Osteoblast (primary cell): Measurements from ENCODE around the gene SPX. TPM values are rescaled to one million over a fixed set of nuclear protein-coding genes. Genes with fewer than 3 reads are reported as not detected.

ENCODE experiments used
- DNase-seq: peaks from one replicate; pipeline ENCODE4 v3.0.0; 2011; ENCODE audit warnings: low spot score, mixed read lengths; ENCODE audit not compliant: insufficient read length; ENCODE audit errors: missing footprints
- H2AFZ ChIP-seq: 2 replicates; pipeline ENCODE4 v1.6.0; 2011; ENCODE audit warnings: mild to moderate bottlenecking, low read length
- H3K27ac ChIP-seq: 2 replicates; pipeline ENCODE4 v1.5.1; 2011; ENCODE audit warnings: mild to moderate bottlenecking, low read depth, low read length, moderate library complexity
- H3K27me3 ChIP-seq: 2 replicates; pipeline ENCODE4 v1.6.0; 2012; ENCODE audit warnings: mild to moderate bottlenecking, control low read depth, inconsistent platforms, low read length, moderate library complexity; ENCODE audit not compliant: insufficient read depth
- H3K36me3 ChIP-seq: 2 replicates; pipeline ENCODE4 v1.5.1; 2011; ENCODE audit warnings: mild to moderate bottlenecking, low read length, control low read depth, moderate library complexity; ENCODE audit not compliant: insufficient read depth
- H3K4me1 ChIP-seq: 2 replicates; pipeline ENCODE4 v1.5.1; 2011; ENCODE audit warnings: mild to moderate bottlenecking, low read length, control low read depth, moderate library complexity; ENCODE audit not compliant: insufficient read depth
- H3K4me2 ChIP-seq: 2 replicates; pipeline ENCODE4 v1.6.0; 2011; ENCODE audit warnings: mild to moderate bottlenecking, low read length; ENCODE audit not compliant: insufficient read depth
- H3K4me3 ChIP-seq: fragments of 200-600 bp; sonication (generic); 3 replicates; pipeline ENCODE4 v1.5.1; 2012; ENCODE audit warnings: mild to moderate bottlenecking, low read length, inconsistent platforms; ENCODE audit not compliant: insufficient read depth
- H3K79me2 ChIP-seq: 2 replicates; pipeline ENCODE4 v1.6.0; 2012; ENCODE audit warnings: mild to moderate bottlenecking, low read length, control low read depth, inconsistent platforms; ENCODE audit not compliant: insufficient read depth
- H3K9me3 ChIP-seq: 2 replicates; pipeline ENCODE4 v1.5.1; 2011; ENCODE audit warnings: low read depth, low read length, control low read depth
- H4K20me1 ChIP-seq: 2 replicates; pipeline ENCODE4 v1.6.0; 2012; ENCODE audit warnings: mild to moderate bottlenecking, low read length, control low read depth; ENCODE audit not compliant: insufficient read depth
- CTCF ChIP-seq: IDR thresholded peaks from 2 replicates; pipeline ENCODE4 v1.5.1; 2011; ENCODE audit warnings: mild to moderate bottlenecking, low read depth, low read length, moderate library complexity; ENCODE audit errors: extremely low read depth
- total RNA-seq: library from RNA; depleted of rRNA; stranded (reverse); fragments of >200 nt; gene quantifications from 2 replicates; pipeline ENCODE4 v1.2.3, GENCODE V29; 2012

SPX gene
- total RNA-seq, 1 donor = 2.9 TPM

DNA sequence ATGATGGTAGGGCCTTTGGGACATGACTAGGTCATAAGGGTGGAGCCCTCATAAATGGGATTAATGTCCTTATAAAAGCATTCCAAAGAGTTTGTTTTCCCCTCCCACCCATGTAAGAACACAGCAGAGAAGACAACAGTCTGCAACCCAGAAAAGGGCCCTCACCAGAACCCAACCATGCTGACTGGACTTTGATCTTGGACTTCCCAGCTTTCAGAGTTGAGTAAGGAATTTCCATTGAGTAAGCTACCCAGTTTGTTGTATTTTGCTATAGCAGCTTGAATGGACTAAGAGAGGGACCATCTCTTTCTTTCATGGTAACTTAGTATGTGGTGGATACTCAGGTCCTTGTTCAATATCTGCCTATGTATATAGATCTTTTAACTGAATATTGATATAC, 2.9 kb upstream of the SPX start:
- TF ChIP-seq CTCF = no peak
- H2AFZ ChIP-seq = no peak overlapping the region
- no peaks in the 10 kb centered on the region for H3K79me2 ChIP-seq
- no peaks in the 10 kb centered on the region for H3K9me3 ChIP-seq
- DNase-seq = no peak
- H3K36me3 ChIP-seq = no peaks in the 10 kb centered on the region
- H4K20me1 ChIP-seq = no peaks in the 10 kb centered on the region
- H3K4me3 ChIP-seq = no peak overlapping the region
- H3K27ac ChIP-seq = no peak overlapping the region
- H3K4me2 ChIP-seq = no peak overlapping the region
- H3K4me1 ChIP-seq = peaks cover 7% of the 10 kb centered on the region
- H3K27me3 ChIP-seq = peaks cover 3% of the 10 kb centered on the region

GRCh38 chr12:21526721-21527345, 737 bp downstream of the SPX start:
- Histone ChIP-seq H3K79me2 (no peaks in the 10 kb centered on the region), H3K4me1 (peaks cover 9% of the 10 kb centered on the region), H3K36me3 (no peaks in the 10 kb centered on the region), H3K4me3 (peak overlapping the region; percentile 75), H3K4me2 (peak overlapping the region; percentile 88), H4K20me1 (no peaks in the 10 kb centered on the region), H3K9me3 (no peaks in the 10 kb centered on the region), H3K27ac (no peak overlapping the region), H3K27me3 (peaks cover 17% of the 10 kb centered on the region), H2AFZ (peak overlapping the region; percentile 87)
- no peak for TF ChIP-seq CTCF
- no peak for DNase-seq

GRCh38 chr12:21527451-21528180, 1.5 kb downstream of the SPX start:
- H4K20me1 ChIP-seq = no peaks in the 10 kb centered on the region
- TF ChIP-seq CTCF = no peak
- no peaks in the 10 kb centered on the region for H3K9me3 ChIP-seq
- no peak overlapping the region for H3K27ac ChIP-seq
- peak; percentile 75 for DNase-seq
- peak overlapping the region; percentile 88 for H3K4me2 ChIP-seq
- peak overlapping the region; percentile 75 for H3K4me3 ChIP-seq
- H3K27me3 ChIP-seq = peaks cover 17% of the 10 kb centered on the region
- no peaks in the 10 kb centered on the region for H3K36me3 ChIP-seq
- H2AFZ ChIP-seq = peak overlapping the region; percentile 87
- peaks cover 9% of the 10 kb centered on the region for H3K4me1 ChIP-seq
- H3K79me2 ChIP-seq = no peaks in the 10 kb centered on the region

DNA sequence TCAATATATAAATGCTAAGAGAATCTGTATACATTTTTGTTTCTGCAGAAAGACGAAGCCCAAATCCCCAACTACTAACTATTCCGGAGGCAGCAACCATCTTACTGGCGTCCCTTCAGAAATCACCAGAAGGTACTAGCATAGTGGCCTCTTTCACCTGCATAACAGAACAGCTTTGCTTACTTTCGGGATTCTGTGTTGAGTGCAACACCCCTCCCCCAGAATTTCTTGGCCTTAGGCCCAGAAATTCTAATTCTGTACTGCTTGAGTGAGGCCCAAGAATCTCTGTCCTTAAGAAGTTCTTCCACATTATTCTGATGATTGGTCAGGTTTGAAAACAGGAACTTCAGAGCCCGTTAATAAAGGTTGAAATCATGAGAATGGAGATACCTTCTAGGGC, 2.9 kb downstream of the SPX start:
- no peak for DNase-seq
- Histone ChIP-seq H3K27me3 (peaks cover 17% of the 10 kb centered on the region), H3K27ac (no peak overlapping the region), H3K4me3 (no peak overlapping the region), H3K36me3 (no peaks in the 10 kb centered on the region), H3K79me2 (no peaks in the 10 kb centered on the region), H2AFZ (no peak overlapping the region), H3K9me3 (no peaks in the 10 kb centered on the region), H3K4me1 (peaks cover 9% of the 10 kb centered on the region), H3K4me2 (no peak overlapping the region), H4K20me1 (no peaks in the 10 kb centered on the region)
- TF ChIP-seq CTCF = no peak
